8988T (cell line): Measurements from ENCODE around the gene TEX28.
"Not testable (repeated sequence)": the region's sequence is repeated elsewhere in the genome, so short reads cannot be mapped to it uniquely, and the experiment has no call there.

Experiments used
- DNase-seq: peaks from one replicate; pipeline ENCODE4 v3.0.0; 2011

The TEX28 gene

DNA sequence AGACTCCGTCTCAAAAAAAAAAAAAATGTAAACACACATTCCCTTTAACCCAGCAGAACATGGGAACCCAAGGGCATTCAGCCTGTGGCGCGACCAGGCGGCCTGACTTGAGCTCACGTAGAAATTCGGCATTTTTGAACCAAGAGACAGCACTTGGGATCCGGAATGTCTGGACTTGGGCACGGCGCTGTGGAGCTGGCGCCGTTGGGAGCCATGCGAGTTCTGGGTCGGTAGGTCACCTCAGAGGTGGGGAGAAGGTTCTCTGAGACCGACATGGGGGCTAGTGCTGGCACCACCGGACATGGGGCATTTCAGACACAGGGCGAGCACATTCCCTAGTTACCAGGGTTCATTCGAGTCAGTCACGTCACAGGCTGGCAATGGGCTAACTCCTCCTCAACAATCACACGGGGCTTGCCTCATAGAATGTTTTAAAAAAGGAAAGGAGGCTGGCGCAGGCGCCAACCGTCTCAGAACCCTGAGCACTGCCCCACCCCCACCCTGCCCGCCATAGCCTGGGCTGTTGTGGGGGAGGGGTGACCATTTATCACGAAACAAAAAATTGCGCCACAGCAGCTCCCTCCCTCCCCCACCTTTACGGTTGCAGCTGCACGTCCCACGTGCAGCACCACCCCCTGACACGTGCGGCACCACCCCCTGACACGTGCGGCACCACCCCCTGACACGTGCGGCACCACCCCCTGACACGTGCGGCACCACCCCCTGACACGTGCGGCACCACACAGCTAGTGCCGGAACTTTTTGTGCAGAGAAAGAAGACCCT lies at the start of gene TEX28:
TEX28 (minus strand) TSS at position 334 of the 784 bp plus-strand sequence. CDS start 3,007 bp downstream, outside the sequence.
- DNase-seq = no peak

- not testable (repeated sequence) for DNase-seq
Observed at GRCh38 chrX:154343620-154344019, 48.7 kb upstream of the TEX28 start.

DNA sequence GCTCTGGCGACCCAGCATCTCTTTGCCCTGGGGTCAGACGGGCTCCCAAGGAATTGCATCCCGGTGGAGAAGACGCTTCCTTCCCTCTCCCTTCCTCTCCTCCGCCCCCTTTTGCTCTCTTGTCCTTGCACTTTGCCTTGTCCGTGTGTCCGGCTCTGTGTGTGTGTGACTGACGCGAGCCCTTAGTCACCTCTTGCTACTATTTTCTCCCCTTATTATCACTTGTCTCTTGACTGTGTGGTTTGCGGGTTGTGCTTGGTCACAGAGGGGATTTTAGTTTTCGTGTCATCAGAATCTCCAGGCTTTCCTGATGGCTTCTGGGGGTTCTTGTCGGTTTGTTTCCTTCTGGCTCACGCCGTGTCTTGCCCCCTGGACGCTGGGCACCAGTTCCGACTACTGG lies 48.1 kb upstream of the TEX28 start:
- DNase-seq = not testable (repeated sequence)

- DNase-seq = not testable (repeated sequence)
Observed at GRCh38 chrX:154341399-154342298, 46.7 kb upstream of the TEX28 start.

GRCh38 chrX:154334496-154334895 lies 39.6 kb upstream of the TEX28 start:
- no peak for DNase-seq

DNA sequence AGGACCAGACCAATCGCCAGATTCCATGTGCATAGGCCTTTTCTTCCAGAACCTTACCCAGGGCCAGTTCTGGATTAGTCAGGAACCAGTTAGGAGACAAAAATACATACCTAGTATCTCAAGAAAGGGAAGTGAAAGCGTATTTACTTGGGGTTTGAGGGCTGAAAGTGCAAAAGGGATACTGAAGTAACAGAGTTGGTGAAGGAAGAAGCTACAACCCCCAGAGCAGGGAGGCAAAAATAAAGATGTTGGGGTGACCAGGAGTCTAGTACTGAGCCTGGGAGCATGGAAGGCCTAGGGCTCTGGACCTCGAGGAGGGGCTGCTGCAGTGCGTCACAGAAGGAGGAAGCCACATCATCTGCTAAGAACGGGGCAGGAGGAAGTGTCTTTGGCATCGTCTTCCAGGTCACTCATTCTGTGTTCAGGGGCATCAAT lies 38.9 kb upstream of the TEX28 start:
- DNase-seq = no peak

DNA sequence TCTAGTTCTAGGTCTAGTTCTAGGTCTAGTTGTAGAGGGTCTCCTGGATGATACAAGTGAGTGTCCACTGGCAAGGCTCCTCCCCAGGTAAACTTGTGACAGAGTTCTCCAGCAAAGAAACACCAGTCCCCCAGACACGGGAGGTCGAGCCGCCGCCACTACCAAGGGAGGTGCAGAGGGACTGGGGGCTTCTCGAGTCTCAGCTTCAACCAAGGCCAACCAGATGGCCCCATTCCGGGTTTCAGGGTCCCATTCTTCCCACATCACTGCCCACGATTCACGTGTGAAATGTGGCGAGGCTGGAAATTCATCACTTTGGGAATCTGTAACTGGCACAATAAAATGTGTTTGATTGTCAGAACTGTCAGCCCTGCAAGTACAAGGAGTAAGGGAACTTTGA lies 38.2 kb upstream of the TEX28 start:
- DNase-seq = no peak

DNA sequence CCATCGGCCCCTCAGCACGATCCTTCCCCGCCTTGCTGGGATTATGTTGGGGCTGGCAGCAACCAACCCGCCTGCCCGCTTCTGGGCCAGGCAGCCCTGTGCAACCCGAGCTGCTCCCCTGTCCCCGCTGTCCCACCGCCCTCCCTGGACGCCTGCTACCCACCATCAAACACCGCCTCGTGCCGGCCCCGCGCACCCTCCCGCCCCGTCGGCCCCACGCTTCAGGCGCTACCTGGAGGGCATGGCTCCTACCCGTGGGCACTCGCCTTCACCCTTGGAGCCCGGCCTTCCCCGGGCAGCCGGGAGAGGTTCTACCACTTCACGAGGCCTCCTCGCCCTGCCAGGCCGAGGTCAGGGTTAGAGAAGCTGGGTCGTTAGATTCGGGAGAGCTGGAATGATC lies 37.6 kb upstream of the TEX28 start:
- no peak for DNase-seq

GRCh38 chrX:154329294-154329693 lies 34.4 kb upstream of the TEX28 start:
- no peak for DNase-seq

DNA sequence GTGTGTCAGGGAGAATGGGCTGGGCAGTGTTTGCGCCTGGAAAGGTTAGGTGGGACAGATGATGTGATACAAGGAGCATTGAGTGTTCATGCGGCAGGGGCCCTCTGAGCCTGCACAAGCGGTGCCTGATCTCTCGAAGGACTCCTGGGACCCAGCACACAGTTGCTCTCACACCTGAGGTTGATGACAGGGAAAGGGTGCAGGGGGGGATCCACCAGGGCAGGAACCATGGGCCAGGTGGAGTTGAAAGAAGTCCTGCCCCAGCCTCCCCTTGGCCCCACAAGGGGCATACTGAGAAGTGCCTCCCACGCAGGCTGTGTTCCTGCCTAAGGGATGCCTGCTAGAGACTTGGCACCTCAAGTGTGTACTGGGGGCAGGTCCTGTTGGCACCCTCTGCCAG lies 33.7 kb upstream of the TEX28 start:
- DNase-seq = no peak

GRCh38 chrX:154327038-154327820 lies 32.3 kb upstream of the TEX28 start:
- no peak for DNase-seq

GRCh38 chrX:154325541-154325940 lies 30.6 kb upstream of the TEX28 start:
- DNase-seq = no peak

- DNase-seq = no peak
Observed at GRCh38 chrX:154323537-154323936, 28.6 kb upstream of the TEX28 start.

DNA sequence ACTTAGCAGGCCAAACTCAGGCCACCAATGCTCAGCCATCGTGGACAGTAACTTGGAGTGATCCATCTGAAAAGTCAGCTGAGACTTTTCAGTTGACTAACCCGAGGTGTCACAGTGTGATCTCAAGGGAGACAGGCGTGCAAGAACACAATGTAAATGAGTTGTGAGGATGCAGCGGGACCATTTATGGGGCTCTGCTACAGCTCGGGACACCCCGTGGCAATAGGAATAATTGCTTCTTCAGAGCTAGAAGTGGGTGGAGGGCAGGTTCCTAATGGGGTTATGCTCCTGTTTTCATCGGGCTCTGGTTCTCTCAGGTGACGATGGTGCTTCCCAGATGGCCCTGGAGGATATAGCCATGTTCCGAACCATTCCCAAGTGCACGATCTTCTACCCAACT lies 28.0 kb upstream of the TEX28 start:
- DNase-seq = no peak

DNA sequence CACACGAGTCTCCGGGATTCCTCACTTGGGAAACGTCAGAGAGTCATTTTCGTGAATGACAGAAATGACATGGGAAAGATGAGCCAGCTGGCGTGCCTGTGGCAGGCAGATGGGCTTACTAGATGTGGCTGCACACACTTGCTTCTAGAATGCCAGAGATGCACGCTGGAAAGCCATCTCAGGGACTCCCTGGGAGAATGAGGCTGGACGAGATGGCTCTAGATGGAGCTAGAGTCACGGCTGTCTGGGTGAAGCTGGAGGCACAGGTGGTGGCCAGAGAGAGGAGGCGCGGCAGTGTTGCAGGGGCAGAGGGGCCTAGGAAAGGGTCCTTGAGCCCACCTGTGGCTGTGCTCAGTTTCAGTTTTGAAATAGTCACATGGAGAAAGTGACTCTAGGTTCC lies 26.7 kb upstream of the TEX28 start:
- DNase-seq = peak; percentile 28

- DNase-seq = no peak
Observed at GRCh38 chrX:154321152-154321551, 26.2 kb upstream of the TEX28 start.

DNA sequence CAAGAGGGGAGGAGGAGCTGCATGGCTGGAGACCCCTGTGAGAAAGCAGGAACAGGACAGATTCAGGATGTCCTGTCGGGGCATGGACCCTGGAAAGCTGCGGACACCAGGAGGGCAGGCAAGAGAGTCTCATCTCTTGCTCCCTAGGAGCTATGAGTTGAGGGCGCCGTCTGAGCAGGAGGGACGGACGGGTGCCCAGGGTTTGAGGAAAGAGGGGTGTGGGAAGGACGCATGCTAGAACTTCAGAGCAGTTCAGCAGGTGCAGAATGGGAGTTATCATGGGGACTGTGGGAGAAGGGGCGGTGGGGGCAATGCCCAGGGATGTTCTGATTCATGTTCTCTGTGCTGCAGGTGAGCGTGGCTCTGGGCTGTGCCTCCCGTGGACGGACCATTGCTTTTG lies 25.5 kb upstream of the TEX28 start:
- DNase-seq = no peak

DNA sequence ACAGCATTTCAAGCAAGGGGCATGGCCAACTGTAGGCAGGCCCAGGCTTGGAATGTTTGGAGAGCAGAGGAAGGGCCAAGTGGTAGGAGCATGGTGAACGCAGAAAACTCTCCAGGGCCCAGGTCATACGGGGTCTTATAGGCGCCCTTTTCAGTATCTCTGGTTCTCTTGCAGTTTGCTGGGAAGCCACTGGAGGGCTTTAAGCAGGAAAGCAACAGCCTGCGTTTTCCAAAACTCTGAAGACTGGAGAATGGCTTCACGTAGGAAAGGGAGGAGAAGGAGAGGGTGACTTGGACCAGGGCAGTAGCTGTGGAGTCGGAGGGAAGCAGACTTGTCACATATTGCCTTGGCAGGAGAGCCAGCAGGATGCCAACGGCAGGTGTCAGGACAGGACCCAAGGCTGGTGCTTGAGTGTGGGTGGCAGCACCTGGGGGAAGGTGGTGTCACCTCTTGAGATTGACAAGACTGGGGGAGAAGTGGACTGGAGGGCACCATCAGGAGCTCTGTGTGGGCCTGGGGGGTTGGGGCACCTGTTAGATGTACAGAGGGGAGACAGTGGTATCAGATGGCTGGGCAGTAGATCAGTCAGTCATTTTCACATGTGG lies 22.6 kb upstream of the TEX28 start:
- DNase-seq = no peak

DNA sequence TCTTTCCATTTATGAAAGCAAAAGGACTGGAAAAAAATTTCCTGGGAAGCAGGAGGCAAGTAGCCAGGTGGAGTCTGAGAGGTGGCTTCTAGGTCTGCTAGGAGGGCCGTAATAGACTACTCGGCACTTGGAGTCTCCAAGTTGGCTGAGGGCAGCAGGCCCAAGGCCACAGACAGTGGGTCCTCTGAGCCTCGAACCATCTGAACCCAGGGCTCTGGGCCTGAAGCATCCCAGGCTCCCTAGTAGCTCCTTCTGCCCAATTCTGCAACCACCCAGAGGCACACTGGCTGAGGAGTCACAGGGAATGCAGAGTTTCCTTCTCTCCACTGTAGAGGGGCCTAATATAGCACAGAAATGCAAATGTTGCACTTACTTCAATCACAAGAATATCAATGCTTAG lies 20.5 kb upstream of the TEX28 start:
- DNase-seq = no peak

- DNase-seq = no peak
Observed at GRCh38 chrX:154313147-154313546, 18.2 kb upstream of the TEX28 start.

DNA sequence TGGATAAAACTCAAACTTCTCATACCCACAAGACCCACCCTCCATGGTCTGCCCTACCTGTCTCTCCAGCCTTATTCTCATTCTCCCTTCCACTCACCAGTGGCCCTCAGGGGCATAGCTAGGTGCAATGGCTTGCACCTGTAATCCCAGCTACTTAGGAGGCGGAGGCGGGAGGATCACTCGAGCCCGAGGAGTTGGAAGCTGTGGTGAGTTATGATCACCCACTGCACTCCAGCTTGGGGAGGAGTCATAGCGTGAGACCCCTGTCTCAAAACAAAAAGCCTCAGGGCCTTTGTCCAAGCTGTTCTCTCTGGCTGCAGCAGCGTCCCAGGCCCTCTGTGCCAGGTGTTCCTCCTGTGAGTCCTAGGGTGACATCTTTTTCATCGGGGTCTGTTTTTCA lies 17.2 kb upstream of the TEX28 start:
- DNase-seq = no peak

DNA sequence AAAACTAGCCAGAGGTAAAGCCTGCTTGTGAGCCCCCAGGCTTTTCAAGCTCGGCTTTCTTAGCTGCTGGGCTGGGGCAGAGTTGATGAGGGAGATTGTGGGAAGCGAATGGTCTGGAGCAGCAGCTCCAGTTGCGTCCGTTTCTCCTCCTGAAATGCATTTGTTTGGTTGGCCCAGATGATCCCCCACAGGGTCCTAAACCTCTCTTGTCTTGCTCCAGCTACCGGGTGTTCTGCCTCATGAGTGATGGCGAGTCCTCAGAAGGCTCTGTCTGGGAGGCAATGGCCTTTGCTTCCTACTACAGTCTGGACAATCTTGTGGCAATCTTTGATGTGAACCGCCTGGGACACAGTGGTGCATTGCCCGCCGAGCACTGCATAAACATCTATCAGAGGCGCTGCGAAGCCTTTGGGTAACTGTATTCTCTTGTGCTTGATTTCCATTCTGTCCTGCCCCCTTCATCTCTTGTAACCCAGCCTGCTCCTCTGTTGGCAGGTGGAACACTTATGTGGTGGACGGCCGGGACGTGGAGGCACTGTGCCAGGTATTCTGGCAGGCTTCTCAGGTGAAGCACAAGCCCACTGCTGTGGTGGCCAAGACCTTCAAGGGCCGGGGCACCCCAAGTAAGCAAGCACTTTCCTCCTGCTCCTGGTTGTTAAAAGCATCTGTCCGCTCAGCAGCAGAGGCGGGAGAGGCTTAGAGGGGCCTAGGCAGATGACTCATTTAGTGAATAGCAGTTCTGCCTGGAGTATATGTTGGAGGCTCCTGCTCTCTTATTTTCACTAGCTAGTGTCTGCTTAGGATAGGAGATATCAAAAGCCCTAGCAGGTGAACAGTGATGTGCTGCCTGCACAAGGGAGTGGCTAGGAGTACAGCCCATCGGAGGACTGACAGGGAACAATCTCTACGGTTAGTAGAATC lies 16.0 kb upstream of the TEX28 start:
- no peak for DNase-seq
